Kasumi-1 (cell line): ENCODE results near the gene ZMYM2.
A peak's percentile ranks its signal among the peaks of the same experiment; 100 is the strongest.
"Not testable (repeated sequence)": the region's sequence is repeated elsewhere in the genome, so short reads cannot be mapped to it uniquely, and the experiment has no call there.

ENCODE experiments used
- DNase-seq, 2 experiments: peaks; one replicate each; lab custom pipeline; 2025; lab: John Stamatoyannopoulos, UW

Gene ZMYM2

DNA sequence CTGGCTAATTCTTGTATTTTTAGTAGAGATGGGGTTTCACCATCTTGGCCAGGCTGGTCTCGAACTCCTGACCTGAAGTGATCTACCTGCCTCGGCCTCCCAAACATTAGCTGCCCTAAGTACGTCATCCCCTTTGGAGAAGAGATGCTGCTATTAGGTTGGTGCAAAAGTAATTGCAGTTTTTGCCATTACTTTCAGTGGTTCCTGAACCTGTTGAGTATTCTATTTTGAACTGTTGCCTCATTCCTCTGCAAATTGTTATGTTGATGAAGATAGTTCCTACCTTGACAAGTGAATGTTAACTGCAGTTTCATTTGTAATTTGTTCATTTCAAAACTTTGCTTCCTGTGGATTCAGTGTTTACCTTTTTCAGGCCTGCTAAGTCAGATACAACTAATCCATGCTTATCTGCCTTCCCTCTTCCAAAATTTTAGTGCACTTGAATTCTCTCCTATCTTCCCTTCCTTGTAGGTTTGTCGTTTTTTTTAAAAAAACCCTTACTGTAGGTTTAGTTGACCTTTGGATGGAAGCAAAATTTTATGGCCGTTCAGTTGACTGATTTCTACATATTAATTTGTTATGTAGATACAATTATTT is 24.0 kb downstream of the ZMYM2 start:
- no peak for DNase-seq

DNA sequence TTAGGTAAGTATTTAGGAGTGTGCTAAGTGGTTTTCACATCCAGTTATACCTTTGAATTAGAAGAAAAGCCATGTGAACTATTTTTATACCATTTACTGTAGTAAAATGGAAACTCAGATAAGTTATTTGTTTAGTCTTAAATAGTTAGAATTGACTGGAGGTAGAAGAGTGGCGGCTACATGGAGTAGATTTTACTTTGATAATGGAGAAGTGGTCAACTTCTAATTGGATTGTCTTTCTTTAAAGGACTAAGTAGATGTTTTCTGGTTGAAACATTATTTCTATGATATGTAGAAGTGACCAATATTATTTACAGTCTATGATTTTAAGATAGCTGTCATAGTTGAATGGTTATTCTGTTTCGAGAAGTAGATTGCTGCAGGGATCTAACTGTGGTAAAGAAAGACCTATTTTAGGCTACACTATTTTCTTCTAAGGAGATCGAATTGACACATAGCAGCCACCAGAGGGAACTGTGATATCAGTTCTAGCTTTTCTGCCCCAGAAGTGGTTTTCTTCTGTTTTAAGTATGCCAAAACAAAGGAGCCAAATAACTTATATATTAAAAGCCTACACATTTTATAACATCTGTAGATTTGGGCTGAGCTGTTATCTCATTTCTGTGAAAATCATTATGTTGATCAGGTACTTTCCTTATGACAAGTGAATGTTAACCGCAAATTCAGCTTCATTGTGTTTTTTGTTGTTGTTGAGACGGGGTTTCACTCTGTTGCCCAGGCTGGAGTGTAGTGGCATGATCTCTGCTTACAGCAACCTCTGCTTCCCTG is 26.1 kb downstream of the ZMYM2 start:
- peak; percentile 42 to 47 for DNase-seq

DNA sequence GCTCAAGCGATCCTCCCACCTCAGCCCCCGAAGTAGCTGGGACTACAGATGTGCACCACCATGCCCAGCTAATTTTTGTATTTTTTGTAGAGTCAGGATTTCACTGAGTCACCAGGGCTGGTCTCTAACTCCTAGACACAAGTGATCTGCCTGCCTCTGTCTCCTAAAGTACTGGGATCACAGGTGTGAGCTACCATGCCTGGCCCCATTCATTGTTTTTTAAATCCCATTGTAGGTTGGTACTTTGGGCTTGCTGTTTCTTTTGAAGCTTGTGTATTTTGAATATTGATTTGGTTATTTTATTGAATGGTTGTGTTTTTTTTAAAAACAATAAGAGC is 26.7 kb downstream of the ZMYM2 start:
- DNase-seq, result no peak

DNA sequence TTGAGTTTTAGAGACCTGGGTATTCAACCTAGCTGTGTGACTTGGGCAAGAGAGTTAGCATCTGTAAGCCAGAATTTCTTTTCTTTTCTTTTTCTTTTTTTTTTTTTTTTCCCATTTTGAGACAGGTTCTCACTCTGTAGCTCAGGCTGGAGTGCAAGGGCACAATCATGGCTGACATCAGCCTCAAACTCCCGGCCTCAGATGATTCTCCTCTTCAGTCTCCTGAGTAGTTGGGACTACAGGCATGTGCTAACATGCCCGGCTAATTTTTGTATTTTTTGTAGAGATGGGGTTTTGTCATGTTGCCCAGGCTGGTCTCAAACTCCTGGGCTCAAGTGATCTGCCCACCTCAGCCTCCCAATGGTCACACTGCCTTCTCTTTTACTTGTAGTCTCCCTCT is 33.0 kb downstream of the ZMYM2 start:
- DNase-seq, result no peak

DNA sequence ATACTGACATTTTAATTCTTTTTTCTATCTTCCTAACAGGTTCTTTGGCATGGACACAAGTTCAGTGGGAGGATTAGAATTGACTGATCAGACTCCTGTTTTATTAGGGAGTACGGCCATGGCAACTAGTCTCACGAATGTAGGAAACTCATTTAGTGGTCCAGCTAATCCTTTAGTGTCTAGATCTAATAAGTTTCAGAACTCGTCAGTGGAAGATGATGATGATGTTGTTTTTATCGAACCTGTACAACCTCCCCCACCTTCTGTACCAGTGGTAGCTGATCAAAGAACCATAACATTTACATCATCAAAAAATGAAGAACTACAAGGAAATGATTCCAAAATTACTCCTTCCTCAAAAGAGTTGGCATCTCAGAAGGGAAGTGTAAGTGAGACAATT is 34.5 kb downstream of the ZMYM2 start:
- no peak for DNase-seq

DNA sequence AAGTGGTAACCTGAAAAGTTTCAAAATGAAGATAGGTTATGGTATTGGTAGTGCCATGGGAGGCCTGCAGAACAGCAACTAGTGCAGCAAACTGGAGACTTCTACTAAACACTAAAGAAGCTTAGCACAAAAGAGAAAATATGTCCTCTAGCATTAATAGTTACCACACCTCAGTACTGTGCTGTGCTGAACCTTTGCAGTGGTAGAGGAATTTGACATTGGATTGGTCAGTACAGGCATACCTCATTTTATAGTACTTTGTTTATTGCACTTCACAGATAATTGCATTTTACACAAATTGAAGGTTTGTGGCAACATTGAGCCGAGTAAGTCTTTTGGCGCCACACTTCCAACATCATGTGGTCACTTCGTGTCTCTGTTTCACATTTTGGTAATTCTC is 40.4 kb downstream of the ZMYM2 start:
- no peak for DNase-seq

DNA sequence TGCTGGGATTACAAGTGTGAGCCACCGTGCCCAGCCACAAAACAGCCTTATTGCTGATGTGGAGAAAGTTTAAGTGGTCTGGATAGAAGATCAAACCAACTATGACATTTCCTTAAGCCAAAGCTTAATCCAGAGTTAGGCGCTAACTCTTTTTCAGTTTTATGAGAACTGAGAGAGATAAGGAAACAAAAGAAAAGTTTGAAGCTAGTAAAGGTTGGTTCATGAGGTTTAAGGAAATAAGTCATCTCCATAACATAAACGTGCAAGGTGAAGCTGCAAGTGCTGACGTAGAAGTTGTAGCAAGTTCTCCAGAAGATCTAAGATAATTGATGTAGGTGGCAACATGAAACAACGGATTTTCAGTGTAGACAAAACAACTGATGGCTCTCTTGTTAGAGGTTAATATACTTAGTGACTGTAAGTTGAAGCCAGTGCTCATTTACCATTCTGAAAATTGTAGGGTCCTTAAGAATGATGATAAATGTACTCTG is 41.6 kb downstream of the ZMYM2 start:
- DNase-seq, result no peak

DNA sequence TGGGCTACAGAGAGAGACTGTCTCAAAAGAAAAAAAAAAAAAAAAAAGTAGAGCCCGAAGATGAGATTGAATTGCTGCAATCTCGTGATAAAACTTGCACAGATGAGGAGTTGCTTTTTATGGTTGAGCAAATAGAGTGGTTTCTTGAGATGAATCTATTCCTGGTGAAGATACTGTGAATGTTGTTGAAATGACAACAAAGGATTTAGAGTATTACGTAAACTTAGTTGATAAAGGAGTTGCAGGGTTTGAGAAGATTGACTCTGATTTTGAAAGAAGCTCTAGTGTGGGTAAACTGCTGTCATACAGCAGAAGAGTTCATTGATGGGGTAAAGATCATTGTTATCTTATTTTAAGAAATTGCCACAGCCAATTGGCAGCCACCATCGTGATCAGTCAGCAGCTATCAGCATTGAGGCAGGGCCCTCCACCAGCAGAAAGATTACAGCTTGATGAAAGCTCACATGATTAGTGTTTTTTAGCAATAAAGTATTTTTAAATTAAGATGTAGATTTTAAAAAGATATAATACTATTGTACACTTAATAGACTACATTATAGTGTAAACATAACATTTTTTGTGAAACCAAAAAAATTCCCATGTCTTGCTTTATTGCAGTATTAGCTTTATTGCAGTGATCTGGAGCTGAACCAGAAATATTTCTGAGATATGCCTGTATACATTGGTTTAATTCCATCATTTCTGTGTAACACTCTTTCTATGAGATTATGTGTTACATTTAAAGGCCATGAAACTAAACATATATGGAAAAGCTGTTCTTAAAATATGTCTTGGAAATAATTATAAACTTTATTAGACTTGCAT is 43.1 kb downstream of the ZMYM2 start:
- DNase-seq, result no peak

DNA sequence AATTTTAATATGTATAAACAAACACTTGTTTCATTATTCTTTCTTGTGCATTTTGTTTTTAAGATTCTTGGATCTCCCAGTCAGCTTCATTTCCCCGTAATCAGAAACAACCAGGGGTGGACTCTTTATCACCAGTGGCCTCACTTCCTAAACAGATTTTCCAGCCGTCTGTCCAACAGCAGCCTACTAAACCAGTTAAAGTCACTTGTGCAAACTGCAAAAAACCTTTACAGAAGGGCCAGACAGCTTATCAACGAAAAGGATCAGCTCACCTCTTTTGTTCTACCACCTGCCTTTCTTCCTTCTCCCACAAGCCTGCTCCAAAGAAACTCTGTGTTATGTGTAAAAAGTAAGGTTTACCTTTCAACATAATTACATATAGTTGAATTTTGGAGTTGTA is 44.3 kb downstream of the ZMYM2 start:
- DNase-seq, result no peak

DNA sequence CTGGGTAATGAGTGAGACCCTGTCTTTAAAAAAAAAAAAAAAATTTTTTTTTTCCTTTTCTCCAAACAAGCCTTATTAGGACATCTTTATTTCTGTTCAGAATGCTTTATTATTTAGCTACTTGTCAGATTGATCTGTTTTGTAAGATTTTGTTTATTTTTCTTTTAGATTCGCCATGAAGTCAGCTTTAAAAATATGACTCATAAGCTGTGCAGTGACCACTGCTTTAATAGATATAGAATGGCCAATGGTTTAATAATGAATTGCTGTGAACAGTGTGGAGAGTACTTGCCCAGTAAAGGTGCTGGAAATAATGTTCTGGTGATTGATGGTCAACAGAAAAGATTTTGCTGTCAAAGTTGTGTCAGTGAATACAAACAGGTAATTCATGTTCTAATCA is 47.7 kb downstream of the ZMYM2 start:
- no peak for DNase-seq

DNA sequence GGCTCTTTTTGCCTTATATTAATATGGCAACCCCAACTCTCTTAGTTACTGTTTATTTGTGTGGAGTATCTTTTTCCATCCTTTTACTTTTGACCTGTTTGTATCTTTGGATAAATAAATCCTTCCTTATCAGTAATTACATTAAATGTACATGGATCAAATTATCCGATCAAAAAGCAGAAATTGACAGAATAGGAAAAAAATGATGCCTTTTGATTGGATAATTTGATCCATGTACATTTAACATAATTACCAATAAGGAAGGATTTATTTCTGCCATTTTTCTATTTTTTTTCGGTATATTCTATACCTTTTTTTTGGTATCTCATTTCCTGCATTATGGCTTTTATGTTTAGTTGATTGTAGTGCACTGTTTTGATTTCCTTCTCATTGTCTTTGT is 57.2 kb downstream of the ZMYM2 start:
- no peak for DNase-seq

DNA sequence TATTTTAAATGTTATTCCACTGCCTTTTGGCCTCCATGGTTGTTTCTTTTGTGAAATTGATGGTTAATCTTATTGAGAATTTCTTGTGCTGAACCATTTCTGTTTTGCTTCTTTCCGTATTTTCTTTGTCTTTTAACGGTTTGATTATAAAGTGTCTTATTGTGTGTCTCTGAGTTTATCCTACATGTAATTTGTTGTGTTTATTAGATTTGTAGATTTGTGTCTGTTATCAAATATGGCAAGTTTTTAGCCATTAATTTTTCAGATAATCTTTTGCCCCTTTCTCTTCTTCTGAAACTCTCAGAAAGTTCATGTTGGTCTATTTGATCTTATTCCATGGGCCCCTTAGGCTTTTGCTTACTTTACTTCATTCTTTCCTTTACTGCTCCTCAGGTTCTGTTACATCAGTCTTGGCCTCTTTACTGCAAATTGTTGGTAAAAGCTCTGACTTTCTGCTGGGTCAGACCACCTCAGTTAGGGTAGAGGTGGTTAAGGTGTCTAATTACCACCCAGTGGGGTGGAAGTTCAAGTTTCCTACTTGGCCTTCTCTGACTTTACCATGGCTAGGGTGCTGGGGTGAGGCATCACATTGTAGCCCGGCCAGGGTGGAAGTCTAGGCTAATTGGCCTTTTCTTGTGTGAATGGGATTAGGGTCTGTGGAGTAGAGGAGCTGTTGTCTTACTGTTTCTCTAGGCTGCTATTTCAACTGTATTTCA is 58.3 kb downstream of the ZMYM2 start:
- DNase-seq, result no peak

DNA sequence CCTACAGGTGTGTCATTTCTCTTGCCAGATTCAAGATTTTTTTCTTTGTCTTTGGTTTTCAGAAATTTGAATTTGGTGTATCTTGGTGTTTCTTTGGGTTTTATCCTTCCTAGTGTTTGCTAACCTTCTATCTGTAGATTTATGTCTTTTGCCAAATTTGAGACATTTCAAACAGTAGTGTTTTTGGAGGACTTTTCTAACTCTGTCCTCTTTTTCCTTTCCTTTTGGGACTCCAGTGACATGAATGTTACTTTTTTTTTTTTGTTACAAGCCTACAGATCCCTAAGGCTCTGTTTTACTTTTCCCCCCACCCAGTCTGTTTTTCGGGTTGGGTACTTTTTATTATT is 58.8 kb downstream of the ZMYM2 start:
- DNase-seq, result no peak

DNA sequence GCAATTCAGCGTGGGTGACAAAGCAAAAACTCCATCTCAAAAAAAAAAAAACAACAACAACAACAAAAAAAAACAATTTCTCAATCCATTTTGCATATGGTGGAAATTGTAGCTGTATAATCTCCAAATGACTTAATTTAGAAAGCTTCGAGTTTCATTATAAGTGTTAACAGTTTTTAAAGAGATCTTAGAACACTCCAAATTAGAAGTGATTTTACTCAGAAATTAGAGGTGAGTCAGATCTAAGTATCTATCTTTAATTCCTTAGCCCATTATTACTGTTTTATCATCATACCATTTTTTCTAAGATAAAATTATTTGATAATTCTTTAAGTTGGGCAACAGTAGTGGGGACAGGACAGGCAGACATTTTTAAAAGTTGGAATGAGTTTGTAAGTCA is 60.5 kb downstream of the ZMYM2 start:
- no peak for DNase-seq

DNA sequence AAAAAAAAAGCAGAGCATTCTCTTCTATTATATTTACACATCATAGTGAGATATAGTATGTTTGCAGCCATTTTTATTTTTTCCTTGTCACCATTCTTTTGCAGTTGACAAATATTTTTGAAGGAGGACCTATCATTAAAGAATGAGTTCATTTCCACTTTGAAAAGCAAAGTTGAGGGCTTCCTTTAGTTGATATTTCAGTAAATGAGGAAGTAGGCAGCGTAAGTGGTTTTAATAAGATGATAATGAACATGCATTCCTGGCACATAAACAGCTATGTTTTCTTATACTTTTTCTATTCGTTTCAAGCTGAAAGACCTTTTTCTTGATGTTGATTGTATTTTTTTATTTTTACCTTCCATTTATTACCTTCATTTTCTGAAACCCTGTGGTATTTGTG is 66.2 kb downstream of the ZMYM2 start:
- DNase-seq, result peak; percentile 22 to 40

DNA sequence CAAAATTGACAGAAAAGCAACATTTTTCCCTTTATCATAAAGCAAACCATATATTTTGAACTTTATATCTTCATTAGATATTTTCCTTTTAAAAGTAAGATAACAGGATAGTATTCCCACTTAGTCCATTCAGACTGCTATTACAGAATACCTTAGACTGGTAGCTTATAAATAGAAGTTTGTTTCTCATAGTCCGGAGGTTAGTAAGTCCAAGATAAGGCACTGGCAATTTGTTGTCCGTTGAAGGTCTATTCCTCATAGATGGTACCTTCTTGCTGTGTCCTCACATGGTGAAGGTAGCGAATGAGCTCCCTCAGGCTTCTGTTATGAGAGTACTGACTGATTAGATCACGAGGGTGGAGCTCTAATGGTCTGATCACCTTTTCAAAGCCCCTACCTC is 70.4 kb downstream of the ZMYM2 start:
- DNase-seq, result no peak

DNA sequence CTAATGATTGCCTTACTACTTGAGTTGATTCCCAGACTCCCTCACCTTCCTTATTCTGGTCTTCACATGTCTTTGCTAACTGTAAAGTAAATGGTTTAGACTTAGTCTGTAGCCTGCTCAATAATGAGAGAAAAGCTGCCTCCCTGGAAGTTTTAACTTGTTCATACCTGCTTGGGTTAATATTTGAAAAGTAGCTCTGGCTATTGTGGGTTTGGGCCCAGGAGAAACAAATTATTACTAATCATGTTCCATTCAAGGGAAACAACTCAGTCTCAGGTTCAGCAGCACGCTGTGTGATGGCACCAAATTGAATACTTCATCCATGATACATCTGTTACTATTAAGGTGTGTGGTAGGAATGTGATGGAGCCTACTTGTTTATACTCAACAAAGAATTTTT is 75.0 kb downstream of the ZMYM2 start:
- no peak for DNase-seq

DNA sequence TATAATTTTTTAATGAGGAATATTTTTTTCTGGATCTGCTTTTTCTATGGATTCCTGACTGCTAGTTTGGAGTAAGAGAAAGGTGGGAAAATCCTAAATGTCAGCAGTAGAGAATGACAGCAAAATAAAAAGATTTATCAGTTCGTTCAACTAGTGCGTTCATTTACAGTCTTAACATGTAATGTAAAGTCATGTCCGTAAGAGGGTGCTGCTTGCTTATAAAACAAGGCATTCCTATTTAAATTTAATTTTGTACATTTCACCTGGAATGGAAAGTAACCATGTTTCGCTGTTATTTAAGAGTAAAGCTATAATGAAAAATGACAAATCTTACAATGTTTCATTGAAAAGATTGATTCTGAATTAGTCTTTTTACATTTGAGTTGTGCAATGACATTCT is 76.6 kb downstream of the ZMYM2 start:
- DNase-seq, result no peak

DNA sequence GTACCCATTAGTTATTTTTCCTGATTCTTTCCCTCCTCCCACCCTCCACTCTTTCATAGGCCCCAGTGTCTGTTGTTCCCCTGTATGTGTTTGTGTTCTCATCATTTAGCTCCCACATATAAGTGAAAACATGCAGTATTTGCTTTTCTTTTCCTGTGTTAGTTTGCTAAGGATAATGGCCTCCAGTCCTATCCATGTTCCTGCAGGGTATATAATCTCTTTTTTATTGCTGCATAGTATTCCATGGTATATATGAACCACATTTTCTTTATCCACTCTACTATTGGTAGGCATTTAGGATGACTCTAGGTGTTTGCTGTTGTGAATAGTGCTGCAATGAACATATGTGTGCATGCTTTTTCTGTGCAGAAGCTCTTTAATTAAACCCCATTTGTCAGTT is 79.4 kb downstream of the ZMYM2 start:
- DNase-seq, result no peak

DNA sequence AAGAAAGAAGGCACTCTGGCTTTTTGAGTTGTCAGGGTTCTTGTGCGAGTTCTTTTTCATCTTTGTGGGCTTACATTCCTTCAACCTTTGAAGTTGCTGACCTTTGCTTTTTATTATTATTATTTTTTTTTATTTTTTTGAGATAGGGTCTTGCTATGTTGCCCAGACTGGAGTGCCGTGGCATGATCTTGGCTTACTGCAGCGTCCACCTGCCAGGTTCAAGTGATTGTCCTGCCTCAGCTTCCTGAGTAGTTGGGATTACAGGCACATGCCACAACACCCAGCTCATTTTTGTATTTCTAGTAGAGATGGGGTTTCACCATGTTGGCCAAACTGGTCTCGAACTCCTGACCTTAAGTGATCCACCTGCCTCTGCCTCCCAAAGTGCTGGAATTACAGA is 84.1 kb downstream of the ZMYM2 start:
- DNase-seq, result not testable (repeated sequence)

DNA sequence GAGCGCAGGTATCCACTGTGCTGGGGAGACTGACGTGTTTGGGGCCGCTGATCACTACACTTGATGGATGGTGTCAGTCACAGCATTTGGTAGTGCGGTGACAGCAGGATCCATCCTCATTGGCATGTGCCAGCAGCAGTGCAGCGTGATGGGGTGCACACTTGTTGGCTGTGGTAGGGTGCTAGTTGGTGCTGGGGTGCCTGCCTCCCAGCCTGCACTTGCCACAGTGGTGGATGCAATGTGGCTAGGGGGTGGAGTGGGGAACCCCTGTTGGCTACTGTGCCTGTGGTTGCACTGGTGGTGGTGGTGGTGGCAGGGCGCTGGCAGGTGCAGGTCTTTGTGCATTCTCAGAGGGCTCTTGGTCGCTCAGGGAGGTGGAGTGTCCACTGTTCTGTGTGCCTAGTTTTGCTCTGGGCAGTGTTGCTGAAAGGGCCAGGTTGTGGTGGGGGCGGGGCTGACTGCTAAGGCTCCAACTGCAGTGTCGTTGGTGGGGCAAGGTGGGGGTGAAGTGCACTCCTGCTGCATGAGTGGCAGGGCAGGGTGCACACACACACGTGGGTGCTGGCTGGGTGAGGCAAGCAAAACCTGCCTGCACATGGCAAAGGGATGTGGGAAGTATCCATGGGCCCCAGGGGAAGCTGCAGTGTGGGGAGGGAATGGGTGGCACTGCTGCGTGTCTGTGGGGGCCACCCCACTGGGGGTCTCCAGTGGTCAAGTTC is 84.8 kb downstream of the ZMYM2 start:
- no peak for DNase-seq

DNA sequence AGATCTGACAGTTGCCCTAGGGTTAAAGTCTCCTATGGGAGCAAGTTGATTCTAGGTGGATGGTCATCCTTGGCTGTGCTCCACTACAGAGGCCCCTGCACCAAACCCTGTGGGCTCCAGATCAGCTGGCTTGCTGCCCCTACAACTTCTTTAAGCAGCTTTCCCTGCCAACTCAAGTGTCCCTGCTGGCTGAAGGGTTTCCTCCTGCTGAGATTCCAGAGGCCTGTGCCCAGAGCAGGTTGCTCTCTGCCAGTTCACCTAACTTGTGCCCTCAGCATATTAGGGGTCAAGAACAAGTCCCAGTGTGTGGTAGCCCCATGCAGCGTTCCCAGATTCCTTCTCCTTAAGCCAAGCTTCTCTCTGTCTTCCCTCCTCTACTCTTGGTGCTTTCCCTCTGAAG is 85.6 kb downstream of the ZMYM2 start:
- no peak for DNase-seq
